Natural killer cell treated with Interleukin-12 subunit alpha and Interleukin-12 subunit beta and Interleukin-15 and Interleukin-18, amount 100 ng/mL, for 72 hours (primary cell): Measurements from ENCODE around the gene SQSTM1. TPM values are rescaled to one million over a fixed set of nuclear protein-coding genes. Genes with fewer than 3 reads are reported as not detected.
"Not testable (repeated sequence)": the region's sequence is repeated elsewhere in the genome, so short reads cannot be mapped to it uniquely, and the experiment has no call there.

Source experiments
- ATAC-seq, 2 donors: fragments of 150-1000 bp; cut with Tn5 transposase in 1 of 2; sonication (Bioruptor Pico), chemical (Tn5 transposase) in 1 of 2; 2 replicates each; pipeline ENCODE4 v1.10.0; 2021
- DNase-seq: peaks from one replicate; pipeline ENCODE4 v3.0.0; 2022; ENCODE audit warnings: low spot score
- H3K27ac Mint-ChIP-seq, 2 donors: 1 replicate in 1 of 2; 2 replicates in 1 of 2; pipeline ENCODE4 v1.8.0; 2022; ENCODE audit warnings: mixed read lengths in 2 of 2, mild to moderate bottlenecking in 1 of 2, moderate library complexity in 1 of 2
- H3K27me3 Mint-ChIP-seq, 2 donors: 1 replicate in 1 of 2; 2 replicates in 1 of 2; pipeline ENCODE4 v1.8.0; 2022; ENCODE audit warnings: mixed read lengths in 2 of 2
- H3K36me3 Mint-ChIP-seq: one replicate; pipeline ENCODE4 v1.8.0; 2022; ENCODE audit warnings: mixed read lengths
- H3K4me1 Mint-ChIP-seq, 2 donors: 1 replicate in 1 of 2; 2 replicates in 1 of 2; pipeline ENCODE4 v1.8.0; 2022; ENCODE audit warnings: low read depth in 2 of 2, mixed read lengths in 2 of 2, mild to moderate bottlenecking in 1 of 2
- H3K4me3 Mint-ChIP-seq: one replicate; pipeline ENCODE4 v1.8.0; 2022; ENCODE audit warnings: mixed read lengths
- H3K9me3 Mint-ChIP-seq: 2 replicates; pipeline ENCODE4 v1.8.0; 2022; ENCODE audit warnings: mixed read lengths
- total RNA-seq, 2 donors: library from RNA; stranded (reverse); gene quantifications; one replicate each; pipeline ENCODE4 v1.2.3, GENCODE V29; 2022

SQSTM1 gene
- total RNA-seq, 2 donors from 2014 or later: 218 to 332 TPM

DNA sequence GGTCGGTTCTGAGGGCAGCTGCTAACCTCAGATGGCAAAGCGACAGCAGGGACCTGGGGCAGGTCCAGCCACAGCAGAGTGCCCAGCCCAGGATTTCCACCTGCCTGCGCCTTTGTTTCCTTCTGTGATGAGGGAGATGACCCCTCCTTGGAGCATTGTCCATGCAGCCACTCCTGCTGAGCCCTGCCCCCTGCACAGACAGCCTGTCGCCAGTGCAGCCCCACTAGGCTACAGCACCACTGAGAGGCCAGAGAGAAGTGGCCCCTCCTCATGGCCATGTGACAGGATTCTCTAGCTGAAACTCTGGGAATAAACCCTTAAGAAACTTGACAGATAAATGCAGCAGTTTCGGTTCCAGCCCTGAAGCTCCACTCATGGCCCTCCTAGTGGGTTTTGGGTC is 48.4 kb downstream of the SQSTM1 start:
- Mint-ChIP-seq H3K36me3 (no peaks in the 10 kb centered on the region), H3K9me3 (no peaks in the 10 kb centered on the region), H3K4me1 (no peaks in the 10 kb centered on the region), H3K4me3 (no peak overlapping the region), H3K27ac (no peak overlapping the region), H3K27me3 (no peaks in the 10 kb centered on the region)
- DNase-seq (no peak), ATAC-seq (no peak)

DNA sequence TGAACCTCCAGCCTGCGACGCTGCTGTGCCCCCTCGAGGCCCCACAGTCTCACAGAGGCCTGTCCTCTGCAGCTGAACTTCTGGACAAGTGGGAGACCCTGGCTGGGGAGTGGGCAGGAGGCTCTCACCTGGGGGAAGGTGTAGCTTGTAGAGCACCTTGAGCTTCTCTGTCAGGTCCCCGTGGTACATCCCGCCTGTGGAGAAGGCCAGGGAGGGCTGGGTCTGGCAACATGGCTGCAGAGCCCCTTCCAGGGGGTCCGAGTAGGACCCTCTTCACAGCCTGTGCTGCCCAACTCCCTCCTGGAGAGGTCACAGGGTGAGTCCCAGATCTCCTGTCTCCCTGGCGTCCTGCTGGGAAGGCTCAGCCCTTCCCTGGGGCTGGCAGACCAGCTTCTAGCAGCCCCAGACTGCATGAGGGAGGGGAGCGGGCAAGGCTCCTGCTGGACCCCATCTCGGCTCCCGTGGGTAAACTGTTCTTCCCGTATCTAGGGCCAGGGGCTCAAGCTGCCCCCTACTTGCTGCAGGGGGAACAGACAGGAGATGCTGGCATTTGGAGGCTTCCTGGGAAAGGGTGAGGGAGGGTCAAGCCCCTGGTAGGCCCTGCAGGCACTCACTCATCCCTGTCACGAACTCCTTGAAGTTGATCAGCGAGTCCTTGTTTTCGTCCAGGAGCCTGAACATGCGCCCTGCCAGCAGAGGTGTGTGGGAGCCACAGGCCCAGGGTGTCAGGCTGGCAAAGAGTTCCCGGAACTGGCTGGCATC is 49.1 kb downstream of the SQSTM1 start:
- H3K4me3 Mint-ChIP-seq: no peak overlapping the region
- no peak overlapping the region for H3K27ac Mint-ChIP-seq
- no peaks in the 10 kb centered on the region for H3K9me3 Mint-ChIP-seq
- no peaks in the 10 kb centered on the region for H3K27me3 Mint-ChIP-seq
- DNase-seq (no peak), ATAC-seq (no peak)
- H3K36me3 Mint-ChIP-seq: no peaks in the 10 kb centered on the region
- no peaks in the 10 kb centered on the region for H3K4me1 Mint-ChIP-seq

DNA sequence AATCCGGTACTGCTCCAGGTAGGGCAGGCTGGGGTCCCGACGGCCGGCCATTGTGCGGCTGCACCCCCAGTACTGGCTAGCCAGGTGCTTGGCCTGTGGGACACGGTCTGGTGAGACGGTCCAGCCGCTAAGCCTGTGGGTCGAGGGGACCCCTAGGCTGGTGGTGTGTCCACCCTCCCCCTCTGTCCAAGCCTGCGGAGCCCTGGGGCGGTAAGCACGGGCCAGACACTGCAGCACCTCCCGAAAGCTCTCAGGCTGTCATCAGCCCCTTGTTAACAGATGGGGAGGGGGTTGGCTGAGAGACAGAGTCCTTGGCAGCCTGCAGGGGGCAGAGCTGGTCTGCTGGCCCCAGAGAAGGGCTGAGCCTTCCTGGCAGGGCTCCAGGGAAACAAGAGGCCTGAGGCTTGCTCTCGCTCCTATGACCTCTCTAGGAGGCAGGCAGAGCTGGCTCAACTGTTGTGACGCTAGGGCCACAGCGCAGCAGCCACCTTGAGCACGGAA is 49.7 kb downstream of the SQSTM1 start:
- H3K36me3 Mint-ChIP-seq: no peaks in the 10 kb centered on the region
- DNase-seq (no peak), ATAC-seq (no peak)
- no peaks in the 10 kb centered on the region for H3K27me3 Mint-ChIP-seq
- no peaks in the 10 kb centered on the region for H3K9me3 Mint-ChIP-seq
- H3K4me3 Mint-ChIP-seq: no peak overlapping the region
- H3K27ac Mint-ChIP-seq: no peak overlapping the region
- H3K4me1 Mint-ChIP-seq: no peaks in the 10 kb centered on the region

DNA sequence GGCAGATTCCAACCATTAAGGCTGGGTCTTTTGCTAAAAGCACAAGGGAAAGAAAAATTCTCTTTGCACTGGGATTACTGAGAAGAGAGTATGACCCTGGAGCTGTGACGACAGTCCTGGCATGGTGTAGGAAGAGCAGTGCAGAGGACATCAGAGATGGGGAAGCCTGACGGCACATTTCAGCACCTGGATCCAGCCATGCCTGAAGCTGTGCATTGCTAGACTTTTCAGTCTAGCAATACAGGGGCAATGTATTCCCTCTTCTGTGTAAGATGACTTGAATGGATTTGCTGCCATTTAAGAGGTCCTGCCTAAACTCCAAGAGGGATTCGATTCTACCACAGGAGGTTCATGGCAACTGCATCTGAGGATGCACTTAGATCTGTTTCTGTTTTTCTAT is 50.2 kb downstream of the SQSTM1 start:
- no peaks in the 10 kb centered on the region for H3K9me3 Mint-ChIP-seq
- no peaks in the 10 kb centered on the region for H3K4me1 Mint-ChIP-seq
- no peak for ATAC-seq
- H3K36me3 Mint-ChIP-seq: no peaks in the 10 kb centered on the region
- H3K4me3 Mint-ChIP-seq: no peak overlapping the region
- no peaks in the 10 kb centered on the region for H3K27me3 Mint-ChIP-seq
- no peak for DNase-seq
- no peak overlapping the region for H3K27ac Mint-ChIP-seq

DNA sequence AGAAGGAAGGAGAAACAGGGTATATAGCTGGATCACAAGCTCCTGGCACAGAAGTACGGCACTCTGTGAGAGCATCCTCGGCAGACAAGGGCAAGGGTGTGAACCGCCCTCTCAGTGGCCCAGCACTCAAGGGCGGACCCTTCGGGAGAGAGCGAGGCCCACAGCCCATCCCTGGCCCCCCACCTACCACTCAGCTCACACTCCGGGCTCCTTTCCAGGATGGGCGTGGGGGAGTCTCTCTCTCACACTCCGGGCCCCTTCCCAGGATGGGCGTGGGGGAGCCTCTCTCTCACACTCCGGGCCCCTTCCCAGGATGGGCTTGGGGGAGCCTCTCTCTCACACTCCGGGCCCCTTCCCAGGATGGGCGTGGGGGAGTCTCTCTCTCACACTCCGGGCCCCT is 50.8 kb downstream of the SQSTM1 start:
- H3K36me3 Mint-ChIP-seq, H3K27me3 Mint-ChIP-seq, H3K4me3 Mint-ChIP-seq, H3K4me1 Mint-ChIP-seq, ATAC-seq, H3K27ac Mint-ChIP-seq, DNase-seq, H3K9me3 Mint-ChIP-seq: not testable (repeated sequence)

DNA sequence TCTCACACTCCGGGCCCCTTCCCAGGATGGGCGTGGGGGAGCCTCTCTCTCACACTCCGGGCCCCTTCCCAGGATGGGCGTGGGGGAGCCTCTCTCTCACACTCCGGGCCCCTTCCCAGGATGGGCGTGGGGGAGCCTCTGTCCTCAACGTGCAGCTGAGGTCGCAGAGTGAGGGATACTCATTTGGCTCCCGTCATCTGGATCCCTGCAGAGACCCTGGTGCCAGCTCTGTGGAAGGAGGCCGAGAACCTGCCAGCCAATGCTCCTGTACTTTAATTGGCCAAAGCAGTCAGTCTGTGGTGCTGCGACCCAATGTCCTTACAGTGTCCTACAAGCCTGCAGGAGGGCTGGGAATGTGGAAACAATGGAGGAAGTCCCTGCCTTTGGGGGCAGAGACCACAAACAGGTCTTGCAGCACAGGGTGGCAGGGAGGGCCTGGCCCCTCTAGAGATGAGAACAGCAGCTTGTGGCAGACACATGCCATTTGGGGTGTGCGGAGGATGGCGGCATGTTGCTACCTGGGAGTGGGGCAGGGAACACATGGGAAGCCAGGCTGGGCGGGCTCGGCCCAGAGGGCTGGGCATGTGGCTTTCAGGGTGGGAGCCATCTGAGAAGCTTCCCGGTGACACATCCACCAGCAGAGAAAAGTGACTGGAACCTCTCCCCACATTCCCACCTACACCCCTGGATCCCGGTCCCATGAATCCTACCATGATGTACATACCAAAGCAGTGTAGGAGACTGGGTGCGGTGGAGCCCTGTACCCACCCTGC is 51.5 kb downstream of the SQSTM1 start:
- DNase-seq: no peak
- no peak overlapping the region for H3K4me3 Mint-ChIP-seq
- H3K27me3 Mint-ChIP-seq: no peaks in the 10 kb centered on the region
- no peaks in the 10 kb centered on the region for H3K4me1 Mint-ChIP-seq
- no peak overlapping the region for H3K27ac Mint-ChIP-seq
- ATAC-seq: no peak
- H3K9me3 Mint-ChIP-seq: no peaks in the 10 kb centered on the region
- H3K36me3 Mint-ChIP-seq: no peaks in the 10 kb centered on the region

DNA sequence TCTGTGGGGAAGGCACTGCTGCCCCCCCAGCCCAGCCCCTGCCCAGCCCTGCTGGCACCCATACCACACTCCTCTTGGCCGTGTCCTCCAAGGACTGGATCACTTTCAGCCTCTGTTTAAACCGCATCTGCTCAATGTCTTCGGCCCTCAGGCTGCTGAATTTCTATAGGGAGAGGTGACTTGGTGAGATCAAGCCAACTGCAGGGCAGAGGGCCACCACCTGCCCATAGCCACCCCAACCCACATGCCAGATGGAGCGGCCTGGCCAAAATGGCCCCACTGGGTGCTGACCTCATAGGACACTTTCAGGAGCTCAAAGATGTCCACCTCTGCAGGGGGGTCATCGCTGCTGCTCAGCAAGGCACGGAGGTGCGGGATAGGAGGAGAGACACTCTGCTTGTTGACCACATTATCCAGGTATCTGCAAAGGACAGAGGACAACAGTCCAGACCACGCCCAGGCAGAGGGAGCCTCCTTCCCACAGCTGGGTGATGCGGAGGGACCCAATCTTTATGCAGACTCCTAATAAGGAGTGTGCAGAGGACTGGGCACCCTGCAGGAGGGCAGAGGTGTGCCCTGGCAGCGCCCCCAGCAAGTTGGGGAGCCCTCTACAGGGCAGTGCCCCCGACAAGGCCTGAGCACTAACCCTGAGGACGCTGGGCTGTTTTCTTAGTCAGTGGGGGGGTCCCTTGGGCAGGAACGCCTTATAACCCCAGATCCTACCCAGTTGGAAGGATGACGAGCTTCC is 52.3 kb downstream of the SQSTM1 start:
- no peak overlapping the region for H3K4me3 Mint-ChIP-seq
- ATAC-seq (no peak), DNase-seq (no peak)
- no peaks in the 10 kb centered on the region for H3K4me1 Mint-ChIP-seq
- H3K27ac Mint-ChIP-seq: no peak overlapping the region
- no peaks in the 10 kb centered on the region for H3K9me3 Mint-ChIP-seq
- H3K27me3 Mint-ChIP-seq: no peaks in the 10 kb centered on the region
- H3K36me3 Mint-ChIP-seq: peaks cover 5% of the 10 kb centered on the region

DNA sequence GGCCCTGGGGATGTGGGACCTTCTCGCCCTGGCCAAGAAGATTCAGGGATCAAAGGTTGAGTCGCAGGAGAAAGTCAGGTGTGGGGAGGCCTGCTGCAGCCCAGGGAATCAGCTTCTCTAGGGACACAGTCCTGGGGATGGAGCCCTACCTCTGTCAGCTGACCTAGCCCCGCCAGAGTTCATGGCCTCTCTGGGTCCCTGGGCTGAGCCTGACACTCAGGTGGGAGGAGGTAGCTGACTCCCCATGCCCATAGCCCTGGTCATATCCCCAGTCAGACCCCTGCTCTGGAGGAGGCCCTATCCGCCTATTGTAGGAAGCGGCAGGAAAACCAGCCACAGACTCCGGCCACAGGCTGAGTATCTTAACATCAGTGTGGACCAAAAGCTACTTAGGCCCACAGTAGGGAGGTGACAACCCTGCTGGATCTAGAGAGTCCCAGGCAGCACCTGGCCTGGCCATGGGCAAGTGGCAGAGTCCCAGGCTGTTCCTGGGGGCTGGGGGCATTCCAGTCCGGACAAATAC is 52.9 kb downstream of the SQSTM1 start:
- H3K4me1 Mint-ChIP-seq: no peaks in the 10 kb centered on the region
- ATAC-seq (peak in 1 of 2 donors; percentile 4), DNase-seq (no peak)
- H3K36me3 Mint-ChIP-seq: peaks cover 5% of the 10 kb centered on the region
- no peaks in the 10 kb centered on the region for H3K9me3 Mint-ChIP-seq
- no peak overlapping the region for H3K27ac Mint-ChIP-seq
- H3K4me3 Mint-ChIP-seq: no peak overlapping the region
- H3K27me3 Mint-ChIP-seq: no peaks in the 10 kb centered on the region

DNA sequence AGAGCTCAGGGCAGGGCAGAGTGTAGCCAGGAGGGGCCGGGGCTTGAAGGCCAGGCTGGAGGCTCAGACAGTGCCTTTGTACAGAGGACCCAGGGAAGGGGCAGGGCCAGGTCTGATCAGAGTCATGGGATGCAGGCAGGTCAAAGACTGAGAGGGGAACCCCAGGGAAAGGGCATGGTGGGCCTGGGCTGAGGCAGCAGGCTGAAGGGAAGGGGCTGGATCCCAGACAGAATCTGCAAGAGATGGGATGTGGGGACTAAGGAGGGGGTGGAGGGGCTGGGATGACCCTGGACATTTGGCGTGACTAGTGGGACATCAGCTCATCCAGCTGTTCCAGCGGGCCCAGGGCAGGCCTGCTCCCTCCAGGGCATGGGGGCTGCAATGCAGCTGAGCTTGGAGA is 53.4 kb downstream of the SQSTM1 start:
- H3K4me1 Mint-ChIP-seq: no peaks in the 10 kb centered on the region
- DNase-seq: no peak
- no peak for ATAC-seq
- no peaks in the 10 kb centered on the region for H3K9me3 Mint-ChIP-seq
- H3K27ac Mint-ChIP-seq: no peak overlapping the region
- no peak overlapping the region for H3K4me3 Mint-ChIP-seq
- H3K27me3 Mint-ChIP-seq: no peaks in the 10 kb centered on the region
- H3K36me3 Mint-ChIP-seq: peaks cover 5% of the 10 kb centered on the region

DNA sequence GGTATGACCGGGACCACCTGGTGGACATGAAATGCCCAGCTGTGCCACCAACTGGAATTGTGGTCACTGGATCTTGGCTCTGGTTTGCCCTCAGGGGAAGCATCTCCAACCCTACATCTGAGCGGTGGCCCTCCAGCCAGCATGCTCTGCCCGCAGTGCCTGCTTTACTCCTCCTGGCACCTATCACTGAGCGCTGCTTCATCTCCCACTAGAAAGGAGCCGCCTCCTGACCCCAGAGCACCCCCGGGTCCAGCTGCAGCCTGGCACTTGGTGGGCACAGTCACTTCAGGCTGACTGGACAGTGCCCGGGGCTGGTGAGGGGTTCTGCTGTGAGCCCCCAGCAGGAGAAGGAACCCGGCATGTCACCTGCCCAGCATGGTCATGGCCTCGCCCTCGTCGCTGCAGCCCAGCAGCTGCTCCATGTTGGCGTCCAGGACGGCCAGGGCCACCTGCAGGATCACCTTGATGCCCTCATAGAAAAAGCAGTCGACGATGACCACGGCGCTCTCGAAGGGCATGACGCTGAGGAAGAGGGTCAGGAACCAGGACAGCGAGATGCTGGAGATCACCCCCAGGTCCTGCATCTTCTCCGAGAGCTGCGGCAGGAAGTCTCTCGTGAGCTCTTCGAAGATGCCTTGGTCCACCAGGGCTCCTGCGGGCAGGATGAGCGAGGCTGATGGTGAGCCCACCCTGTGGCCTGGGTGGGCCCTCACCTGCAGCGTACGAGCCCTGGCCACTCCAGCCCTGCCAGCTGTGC is 54.0 kb downstream of the SQSTM1 start:
- Mint-ChIP-seq H3K36me3 (peaks cover 5% of the 10 kb centered on the region), H3K9me3 (no peaks in the 10 kb centered on the region), H3K27me3 (no peaks in the 10 kb centered on the region), H3K4me3 (no peak overlapping the region), H3K27ac (no peak overlapping the region), H3K4me1 (no peaks in the 10 kb centered on the region)
- DNase-seq (no peak), ATAC-seq (no peak)

DNA sequence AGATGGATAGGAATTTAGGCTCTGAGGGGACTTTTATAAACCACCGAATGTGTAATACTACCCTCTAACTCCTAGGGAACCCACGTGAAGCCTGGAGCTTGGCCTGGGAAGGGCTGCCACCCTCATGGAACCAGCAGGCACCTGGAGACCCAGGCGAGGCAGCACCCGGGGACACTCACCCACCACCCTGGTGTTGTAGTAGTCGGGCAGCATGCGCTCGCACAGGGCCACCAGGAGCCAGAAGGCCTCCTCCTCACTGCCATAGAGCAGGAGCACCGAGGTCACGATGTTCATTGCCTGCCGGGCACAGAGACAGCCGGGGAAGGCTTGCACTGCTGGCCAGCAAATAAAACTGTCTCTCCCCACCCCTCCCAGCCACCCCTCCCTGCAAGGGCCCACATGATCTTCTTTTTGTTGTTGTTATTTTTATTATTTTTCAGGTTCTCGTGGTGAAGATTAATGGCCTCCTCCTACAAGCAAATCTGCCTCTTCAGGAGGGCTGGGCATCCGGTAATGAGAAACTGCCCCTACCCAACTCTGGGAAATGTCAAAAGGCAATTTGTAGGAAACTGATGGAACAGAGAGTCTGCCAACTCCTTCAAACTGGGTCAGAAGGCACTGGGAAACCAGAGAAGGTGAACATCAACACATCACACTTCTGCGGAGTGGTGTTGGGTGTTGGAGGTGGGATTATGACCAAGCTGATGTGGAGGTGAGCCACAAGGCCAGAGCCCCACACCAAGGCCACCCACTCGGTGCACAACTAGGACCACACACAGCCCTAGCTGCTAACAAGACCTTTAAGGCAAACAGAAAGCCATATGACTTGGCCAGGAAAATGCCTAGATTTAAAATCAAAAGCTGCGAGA is 55.3 kb downstream of the SQSTM1 start:
- ATAC-seq (no peak), DNase-seq (no peak)
- H3K4me1 Mint-ChIP-seq: no peaks in the 10 kb centered on the region
- H3K4me3 Mint-ChIP-seq: no peak overlapping the region
- no peak overlapping the region for H3K27ac Mint-ChIP-seq
- H3K9me3 Mint-ChIP-seq: no peaks in the 10 kb centered on the region
- H3K27me3 Mint-ChIP-seq: no peaks in the 10 kb centered on the region
- peaks cover 5% of the 10 kb centered on the region for H3K36me3 Mint-ChIP-seq

DNA sequence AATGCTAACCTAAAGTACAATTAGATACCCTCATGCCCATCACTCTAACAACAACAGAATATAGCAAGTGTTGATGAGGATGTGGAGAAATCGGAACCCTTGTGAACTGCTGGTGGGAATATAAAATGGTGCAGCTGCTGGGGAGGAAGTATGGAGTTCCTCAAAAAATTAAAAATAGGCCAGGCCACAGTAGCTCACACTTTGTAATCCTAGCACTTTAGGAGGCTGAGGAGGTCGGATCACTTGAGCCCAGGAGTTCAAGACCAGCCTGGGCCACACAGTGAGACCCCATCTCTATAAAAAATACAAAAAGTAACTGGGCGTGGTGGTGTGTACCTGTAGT is 55.9 kb downstream of the SQSTM1 start:
- Mint-ChIP-seq H3K27me3 (no peaks in the 10 kb centered on the region), H3K27ac (no peak overlapping the region), H3K4me3 (no peak overlapping the region), H3K36me3 (peaks cover 5% of the 10 kb centered on the region), H3K4me1 (no peaks in the 10 kb centered on the region), H3K9me3 (no peaks in the 10 kb centered on the region)
- DNase-seq (no peak), ATAC-seq (no peak)
